Measurements from ENCODE around the gene LEPR. TPM values are rescaled to one million over a fixed set of nuclear protein-coding genes. Genes with fewer than 3 reads are reported as not detected.

The LEPR gene
- polyA plus RNA-seq, 1 donor (not counting 4 experiments of a cell fraction or from before 2014, with no cell fraction given): 5.5 TPM

- FAIRE-seq: no peak
- H3K4me3 ChIP-seq (ENCODE audit: control insufficient read depth in 2 of 3, extremely low read depth in 1 of 3, insufficient read depth in 2 of 3, low read depth in 1 of 3, low read length in 3 of 3): no peak overlapping the region
- H3K27ac ChIP-seq (ENCODE audit: control insufficient read depth, insufficient read depth, low read length): no peak overlapping the region
- no peak overlapping the region for H3K9ac ChIP-seq (ENCODE audit: control insufficient read depth, extremely low read depth, insufficient read depth, low read length)
- no peaks in the 10 kb centered on the region for H3K79me2 ChIP-seq (ENCODE audit: control insufficient read depth, insufficient read depth, low read length)
- H2AFZ ChIP-seq (ENCODE audit: control insufficient read depth, low read length): no peak overlapping the region
- H3K9me3 ChIP-seq (ENCODE audit: control insufficient read depth, low read depth, low read length): no peaks in the 10 kb centered on the region
- H3K4me1 ChIP-seq (ENCODE audit: control insufficient read depth, extremely low read depth, insufficient read depth, low read length): peaks cover 5% of the 10 kb centered on the region
- dilution Hi-C loops (cut with MboI; ENCODE audit: extremely low pct_ligation_motif_present, low sequenced_read_pairs): no loop called here
- no peaks in the 10 kb centered on the region for H4K20me1 ChIP-seq (ENCODE audit: control insufficient read depth, extremely low read depth, insufficient read depth, low read length)
- no peak overlapping the region for H3K4me2 ChIP-seq (ENCODE audit: control insufficient read depth, extremely low read depth, insufficient read depth, low read depth, low read length)
- no peaks in the 10 kb centered on the region for H3K9me1 ChIP-seq (ENCODE audit: control insufficient read depth, extremely low read depth, insufficient read depth, low read length)
- H3K27me3 ChIP-seq (ENCODE audit: control insufficient read depth, extremely low read depth, insufficient read depth, low read length): no peaks in the 10 kb centered on the region
- no peaks in the 10 kb centered on the region for H3K36me3 ChIP-seq (ENCODE audit: control insufficient read depth in 2 of 2, extremely low read depth in 1 of 2, insufficient read depth in 2 of 2, low read length in 2 of 2)
- TF ChIP-seq EZH2 (IDR thresholded peaks at IDR 0.05; ENCODE audit: low read length) (no peak), CTCF (optimal IDR thresholded peaks at IDR 0.05 in 1 of 3, IDR thresholded peaks at IDR 0.05 in 1 of 3, conservative IDR thresholded peaks at IDR 0.05 in 1 of 3; ENCODE audit: extremely low read depth in 1 of 3, insufficient read depth in 2 of 3, low read length in 3 of 3) (no peak)
- DNase-seq (ENCODE audit: low read depth, low spot score): no peak
Observed at GRCh38 chr1:65412256-65412983, 8.0 kb upstream of the LEPR start.

DNA sequence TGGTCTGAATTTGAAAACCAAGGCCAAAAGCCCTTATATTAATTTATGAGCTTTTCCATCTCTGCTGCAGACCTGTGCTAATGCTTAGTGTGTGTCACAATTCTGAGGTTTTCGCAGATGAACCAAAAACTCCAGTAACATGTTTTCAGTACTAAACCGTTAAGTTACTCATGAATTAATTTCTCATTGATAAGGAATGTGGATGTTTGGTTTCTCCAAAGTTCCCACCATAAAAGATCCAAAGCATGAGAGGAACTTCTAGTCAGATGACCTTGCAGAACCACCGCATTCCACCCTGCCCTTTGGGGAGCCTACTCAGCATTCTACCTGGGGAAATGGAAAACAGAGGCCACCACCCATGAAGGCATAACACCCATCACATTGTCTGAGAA, 7.5 kb upstream of the LEPR start:
- no peaks in the 10 kb centered on the region for H3K9me1 ChIP-seq (ENCODE audit: control insufficient read depth, extremely low read depth, insufficient read depth, low read length)
- H3K4me1 ChIP-seq (ENCODE audit: control insufficient read depth, extremely low read depth, insufficient read depth, low read length): peaks cover 10% of the 10 kb centered on the region
- H2AFZ ChIP-seq (ENCODE audit: control insufficient read depth, low read length): no peak overlapping the region
- H3K4me2 ChIP-seq (ENCODE audit: control insufficient read depth, extremely low read depth, insufficient read depth, low read depth, low read length): no peak overlapping the region
- no peak overlapping the region for H3K4me3 ChIP-seq (ENCODE audit: control insufficient read depth in 2 of 3, extremely low read depth in 1 of 3, insufficient read depth in 2 of 3, low read depth in 1 of 3, low read length in 3 of 3)
- no peaks in the 10 kb centered on the region for H4K20me1 ChIP-seq (ENCODE audit: control insufficient read depth, extremely low read depth, insufficient read depth, low read length)
- H3K27me3 ChIP-seq (ENCODE audit: control insufficient read depth, extremely low read depth, insufficient read depth, low read length): no peaks in the 10 kb centered on the region
- H3K9ac ChIP-seq (ENCODE audit: control insufficient read depth, extremely low read depth, insufficient read depth, low read length): no peak overlapping the region
- FAIRE-seq: no peak
- no peaks in the 10 kb centered on the region for H3K79me2 ChIP-seq (ENCODE audit: control insufficient read depth, insufficient read depth, low read length)
- TF ChIP-seq CTCF (optimal IDR thresholded peaks at IDR 0.05 in 1 of 3, IDR thresholded peaks at IDR 0.05 in 1 of 3, conservative IDR thresholded peaks at IDR 0.05 in 1 of 3; ENCODE audit: extremely low read depth in 1 of 3, insufficient read depth in 2 of 3, low read length in 3 of 3) (no peak), EZH2 (IDR thresholded peaks at IDR 0.05; ENCODE audit: low read length) (no peak)
- no peaks in the 10 kb centered on the region for H3K9me3 ChIP-seq (ENCODE audit: control insufficient read depth, low read depth, low read length)
- H3K27ac ChIP-seq (ENCODE audit: control insufficient read depth, insufficient read depth, low read length): no peak overlapping the region
- dilution Hi-C loops (cut with MboI; ENCODE audit: extremely low pct_ligation_motif_present, low sequenced_read_pairs): no loop called here
- no peaks in the 10 kb centered on the region for H3K36me3 ChIP-seq (ENCODE audit: control insufficient read depth in 2 of 2, extremely low read depth in 1 of 2, insufficient read depth in 2 of 2, low read length in 2 of 2)
- DNase-seq (ENCODE audit: low read depth, low spot score): no peak

Data from keratinocyte (primary cell).